WTC11 (cell line): Measurements from ENCODE around the gene KAZN. TPM values are rescaled to one million over a fixed set of nuclear protein-coding genes. Genes with fewer than 3 reads are reported as not detected.

Source experiments
- ATAC-seq: fragments of 200-7000 bp; cut with Tn5 transposase; 2 replicates; pipeline ENCODE4 v1.10.0; 2021; ENCODE audit warnings: mild to moderate bottlenecking, moderate library complexity
- CTCF ChIA-PET: fragments of 300-600 bp; sonication (Branson Sonifier 250); formaldehyde crosslinking; loops from one replicate; lab custom pipeline; 2021; ENCODE audit warnings: antibody characterized with exemption; lab: Charles Lee
- POLR2A ChIA-PET: fragments of 350-600 bp; sonication (Branson Sonifier 250); formaldehyde crosslinking; loops from one replicate; lab custom pipeline; 2021; ENCODE audit warnings: antibody characterized with exemption; lab: Charles Lee
- DNase-seq: peaks from one replicate; pipeline ENCODE4 v3.0.0; 2021; ENCODE audit warnings: low spot score
- H3K27ac Mint-ChIP-seq: 2 replicates; pipeline ENCODE4 v1.8.0; 2021; ENCODE audit warnings: mixed read lengths
- H3K27me3 Mint-ChIP-seq: 2 replicates; pipeline ENCODE4 v1.8.0; 2021; ENCODE audit warnings: low read depth, mild to moderate bottlenecking, moderate library complexity, mixed read lengths
- H3K36me3 Mint-ChIP-seq: 2 replicates; pipeline ENCODE4 v1.8.0; 2021; ENCODE audit warnings: mixed read lengths
- H3K4me1 Mint-ChIP-seq: 2 replicates; pipeline ENCODE4 v1.8.0; 2022; ENCODE audit warnings: mixed read lengths
- H3K4me3 Mint-ChIP-seq: 2 replicates; pipeline ENCODE4 v1.8.0; 2021; ENCODE audit warnings: mild to moderate bottlenecking, moderate library complexity, mixed read lengths
- H3K9me3 Mint-ChIP-seq: 2 replicates; pipeline ENCODE4 v1.8.0; 2021; ENCODE audit warnings: mixed read lengths
- CBFB ChIP-seq: sonication (generic); formaldehyde crosslinking; IDR thresholded peaks from 2 replicates; pipeline ENCODE4 v1.8.1; 2022; ENCODE audit warnings: mild to moderate bottlenecking, low read depth, missing genetic modification reagents
- CREB1 ChIP-seq: sonication (generic); formaldehyde crosslinking; IDR thresholded peaks from 2 replicates; pipeline ENCODE4 v1.8.0; 2023; ENCODE audit warnings: mild to moderate bottlenecking, missing genetic modification reagents
- CREM ChIP-seq: sonication (generic); formaldehyde crosslinking; IDR thresholded peaks from 2 replicates; pipeline ENCODE4 v1.8.1; 2022; ENCODE audit warnings: mild to moderate bottlenecking, missing genetic modification reagents, moderate library complexity
- ESRRA ChIP-seq: sonication (generic); formaldehyde crosslinking; IDR thresholded peaks from 2 replicates; pipeline ENCODE4 v1.8.1; 2022; ENCODE audit warnings: mild to moderate bottlenecking, missing genetic modification reagents, borderline replicate concordance
- KAT7 ChIP-seq: sonication (generic); formaldehyde crosslinking; IDR thresholded peaks from 2 replicates; pipeline ENCODE4 v1.8.1; 2023; ENCODE audit warnings: missing genetic modification reagents, mild to moderate bottlenecking, borderline replicate concordance
- NFATC4 ChIP-seq: fragments of 250-450 bp; sonication (Bioruptor Pico); IDR thresholded peaks from 2 replicates; pipeline ENCODE4 v1.9.0; 2021; ENCODE audit warnings: mild to moderate bottlenecking
- NR1H2 ChIP-seq: sonication (generic); formaldehyde crosslinking; IDR thresholded peaks from 2 replicates; pipeline ENCODE4 v1.9.0; 2021; ENCODE audit warnings: mild to moderate bottlenecking, moderate library complexity, missing genetic modification reagents
- RELA ChIP-seq: sonication (generic); formaldehyde crosslinking; IDR thresholded peaks from 2 replicates; pipeline ENCODE4 v1.8.1; 2022; ENCODE audit warnings: missing genetic modification reagents, mild to moderate bottlenecking, borderline replicate concordance
- RORB ChIP-seq: fragments of 250-450 bp; sonication (Bioruptor Pico); IDR thresholded peaks from 2 replicates; pipeline ENCODE4 v1.9.0; 2021; ENCODE audit warnings: mild to moderate bottlenecking
- SOX15 ChIP-seq: fragments of 250-450 bp; sonication (Bioruptor Pico); IDR thresholded peaks from 2 replicates; pipeline ENCODE4 v1.9.0; 2021; ENCODE audit warnings: mild to moderate bottlenecking
- SP1 ChIP-seq: sonication (generic); formaldehyde crosslinking; conservative IDR thresholded peaks from 2 replicates; pipeline ENCODE4 v1.8.1; 2022; ENCODE audit warnings: missing genetic modification reagents
- ZBTB21 ChIP-seq: sonication (generic); formaldehyde crosslinking; IDR thresholded peaks from 2 replicates; pipeline ENCODE4 v1.8.1; 2023; ENCODE audit warnings: mild to moderate bottlenecking, missing genetic modification reagents, borderline replicate concordance
- ZNF263 ChIP-seq: sonication (generic); formaldehyde crosslinking; IDR thresholded peaks from 2 replicates; pipeline ENCODE4 v1.8.1; 2022; ENCODE audit warnings: low read depth, mild to moderate bottlenecking, moderate library complexity, missing genetic modification reagents
- ZNF396 ChIP-seq: fragments of 250-450 bp; sonication (Bioruptor Pico); IDR thresholded peaks from 2 replicates; pipeline ENCODE4 v1.8.0; 2021; ENCODE audit warnings: mild to moderate bottlenecking, moderate library complexity, borderline replicate concordance
- ZNF423 ChIP-seq: fragments of 250-450 bp; sonication (Bioruptor Pico); IDR thresholded peaks from 2 replicates; pipeline ENCODE4 v2.1.2; 2022; ENCODE audit warnings: mild to moderate bottlenecking, moderate library complexity
- ZNF671 ChIP-seq: fragments of 250-450 bp; sonication (Bioruptor Pico); IDR thresholded peaks from 2 replicates; pipeline ENCODE4 v1.8.0; 2021; ENCODE audit warnings: mild to moderate bottlenecking
- total RNA-seq: library from RNA; stranded (reverse); gene quantifications from 3 replicates; pipeline ENCODE4 v1.2.3, GENCODE V29; 2021
- TF ChIP-seq, protein P1 (sequence below): sonication (generic); formaldehyde crosslinking; IDR thresholded peaks from 2 replicates; pipeline ENCODE4 v1.8.1; 2023; ENCODE audit warnings: mild to moderate bottlenecking, missing genetic modification reagents, moderate library complexity
- TF ChIP-seq, protein P2 (sequence below): sonication (generic); formaldehyde crosslinking; IDR thresholded peaks from 2 replicates; pipeline ENCODE4 v1.8.1; 2022; ENCODE audit warnings: mild to moderate bottlenecking, moderate library complexity, missing genetic modification reagents
- TF ChIP-seq, protein P3 (sequence below): fragments of 250-450 bp; sonication (Bioruptor Pico); IDR thresholded peaks from 2 replicates; pipeline ENCODE4 v1.9.0; 2021; ENCODE audit warnings: mild to moderate bottlenecking, borderline replicate concordance
- TF ChIP-seq, protein P4 (sequence below): sonication (generic); formaldehyde crosslinking; IDR thresholded peaks from 2 replicates; pipeline ENCODE4 v1.8.1; 2023; ENCODE audit warnings: mild to moderate bottlenecking, missing genetic modification reagents
- TF ChIP-seq, protein P5 (sequence below): sonication (generic); formaldehyde crosslinking; IDR thresholded peaks from 2 replicates; pipeline ENCODE4 v1.8.0; 2023; ENCODE audit warnings: missing genetic modification reagents, mild to moderate bottlenecking, borderline replicate concordance

KAZN gene
- total RNA-seq, 1 experiment from 2014 or later, result 19.9 TPM

DNA sequence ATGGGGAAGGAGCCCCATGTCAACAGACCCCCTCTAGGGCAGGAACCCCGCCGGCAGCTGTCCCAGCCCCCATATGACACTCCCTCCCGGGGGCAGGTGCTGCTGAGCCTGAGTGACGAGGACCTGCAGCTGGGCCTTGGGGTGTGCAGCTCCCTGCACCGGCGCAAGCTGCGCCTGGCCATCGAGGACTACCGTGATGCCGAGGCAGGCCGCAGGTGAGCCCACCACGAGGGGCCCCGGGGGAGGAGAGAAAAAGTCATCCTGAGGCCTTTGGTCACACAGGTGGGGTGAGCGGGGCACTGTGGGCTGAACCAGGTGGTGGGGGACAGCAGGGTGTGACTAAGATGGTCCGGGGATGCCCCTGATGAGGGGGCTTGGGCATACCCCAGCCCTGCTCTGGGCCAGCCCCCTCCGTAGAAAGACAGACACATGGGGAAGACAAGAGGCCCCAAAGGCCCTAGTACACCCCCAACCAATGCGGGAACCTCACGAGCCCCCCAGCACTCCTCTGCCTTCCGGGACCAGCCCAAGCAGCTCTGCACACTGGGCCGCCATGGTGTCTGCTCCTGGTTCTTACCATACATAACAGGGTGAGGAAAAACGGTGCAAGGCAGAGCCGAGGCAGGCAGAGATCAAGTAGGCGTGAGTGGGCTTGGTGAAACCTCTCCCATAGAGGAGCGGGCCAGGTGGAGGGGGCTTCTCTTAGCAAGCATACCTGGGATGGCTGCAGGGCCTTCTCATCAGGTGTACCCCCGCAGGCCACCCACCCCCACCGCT, 496.4 kb downstream of the KAZN start:
- CTCF ChIA-PET, result interaction anchor here (0.9 kb wide), 1 partner anchor 48 kb away, joined by 3 read pairs; no protein-coding TSS in a partner anchor
- Mint-ChIP-seq H3K4me1 (peaks cover 36% of the 10 kb centered on the region), H3K36me3 (no peaks in the 10 kb centered on the region), H3K9me3 (no peaks in the 10 kb centered on the region), H3K4me3 (no peak overlapping the region), H3K27ac (no peak overlapping the region), H3K27me3 (peaks cover 2% of the 10 kb centered on the region)
- TF ChIP-seq ZNF263 (CRISPR knock-in tag) (no peak), ZNF396 (no peak), KAT7 (CRISPR knock-in tag) (no peak), NR1H2 (CRISPR knock-in tag) (no peak), ZNF423 (no peak), ZBTB21 (CRISPR knock-in tag) (no peak), CBFB (CRISPR knock-in tag) (no peak), CREB1 (CRISPR knock-in tag) (no peak), SP1 (no peak), SOX15 (no peak), ZNF671 (CRISPR knock-in tag) (no peak), RELA (CRISPR knock-in tag) (no peak)
- TF ChIP-seq, protein P1, sequence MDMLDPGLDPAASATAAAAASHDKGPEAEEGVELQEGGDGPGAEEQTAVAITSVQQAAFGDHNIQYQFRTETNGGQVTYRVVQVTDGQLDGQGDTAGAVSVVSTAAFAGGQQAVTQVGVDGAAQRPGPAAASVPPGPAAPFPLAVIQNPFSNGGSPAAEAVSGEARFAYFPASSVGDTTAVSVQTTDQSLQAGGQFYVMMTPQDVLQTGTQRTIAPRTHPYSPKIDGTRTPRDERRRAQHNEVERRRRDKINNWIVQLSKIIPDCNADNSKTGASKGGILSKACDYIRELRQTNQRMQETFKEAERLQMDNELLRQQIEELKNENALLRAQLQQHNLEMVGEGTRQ (CRISPR knock-in tag), result no peak
- POLR2A ChIA-PET, result no interaction called here
- ATAC-seq (no peak), DNase-seq (no peak)

DNA sequence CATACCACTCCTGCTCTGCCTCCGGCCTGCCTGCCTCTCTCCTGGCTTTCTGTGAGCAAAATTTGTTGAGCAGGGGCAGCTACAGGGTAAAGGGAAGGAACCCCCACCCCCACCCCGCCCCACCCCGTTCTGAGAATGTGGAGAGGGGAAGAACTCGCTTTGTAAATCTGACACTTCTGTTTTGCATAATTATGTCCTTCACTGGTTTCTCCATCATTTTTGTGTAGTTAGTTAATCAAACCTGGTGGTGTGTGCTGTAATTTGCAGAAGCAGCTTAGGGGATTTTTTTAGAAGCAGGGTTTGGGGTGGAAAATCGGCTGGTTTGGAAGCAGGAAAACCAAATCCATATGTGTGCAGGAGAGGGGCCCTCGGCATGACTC, 497.0 kb downstream of the KAZN start:
- POLR2A ChIA-PET, result no interaction called here
- Mint-ChIP-seq H3K9me3 (no peaks in the 10 kb centered on the region), H3K27ac (no peak overlapping the region), H3K27me3 (peaks cover 7% of the 10 kb centered on the region), H3K4me3 (no peak overlapping the region), H3K4me1 (peaks cover 36% of the 10 kb centered on the region), H3K36me3 (no peaks in the 10 kb centered on the region)
- no peak for TF ChIP-seq SOX15
- TF ChIP-seq, protein P2, sequence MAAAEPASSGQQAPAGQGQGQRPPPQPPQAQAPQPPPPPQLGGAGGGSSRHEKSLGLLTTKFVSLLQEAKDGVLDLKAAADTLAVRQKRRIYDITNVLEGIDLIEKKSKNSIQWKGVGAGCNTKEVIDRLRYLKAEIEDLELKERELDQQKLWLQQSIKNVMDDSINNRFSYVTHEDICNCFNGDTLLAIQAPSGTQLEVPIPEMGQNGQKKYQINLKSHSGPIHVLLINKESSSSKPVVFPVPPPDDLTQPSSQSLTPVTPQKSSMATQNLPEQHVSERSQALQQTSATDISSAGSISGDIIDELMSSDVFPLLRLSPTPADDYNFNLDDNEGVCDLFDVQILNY (CRISPR knock-in tag), result no peak
- no peak for ATAC-seq
- no peak for DNase-seq
- CTCF ChIA-PET, result no interaction called here

DNA sequence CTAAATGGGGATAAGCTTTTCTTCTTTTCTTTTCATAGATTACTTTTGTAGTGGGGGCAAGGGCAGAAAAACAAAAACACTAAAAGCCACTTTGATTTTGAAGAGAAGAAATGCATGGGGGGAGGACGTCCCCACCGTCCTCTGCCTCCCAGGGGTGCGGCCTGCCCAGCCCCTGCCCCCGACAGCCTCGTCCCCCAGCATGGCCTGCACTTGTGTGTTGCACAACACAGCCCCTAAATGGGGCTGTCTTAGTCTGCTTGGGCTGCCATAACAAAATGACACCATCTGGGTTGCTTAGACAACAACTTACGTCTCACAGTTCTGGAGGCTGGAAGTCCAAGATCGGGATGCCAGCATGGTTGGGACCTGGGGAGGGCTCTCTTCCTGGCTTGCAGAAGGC, 497.8 kb downstream of the KAZN start:
- Mint-ChIP-seq H3K4me3 (no peak overlapping the region), H3K27ac (no peak overlapping the region), H3K36me3 (no peaks in the 10 kb centered on the region), H3K27me3 (peaks cover 14% of the 10 kb centered on the region), H3K4me1 (peaks cover 33% of the 10 kb centered on the region), H3K9me3 (no peaks in the 10 kb centered on the region)
- DNase-seq (no peak), ATAC-seq (no peak)
- CTCF ChIA-PET, result no interaction called here
- POLR2A ChIA-PET, result no interaction called here
- TF ChIP-seq NFATC4 (CRISPR knock-in tag) (no peak), ESRRA (CRISPR knock-in tag) (no peak), CREM (CRISPR knock-in tag) (no peak), RORB (no peak), ZNF263 (CRISPR knock-in tag) (no peak)
- TF ChIP-seq, protein P3, sequence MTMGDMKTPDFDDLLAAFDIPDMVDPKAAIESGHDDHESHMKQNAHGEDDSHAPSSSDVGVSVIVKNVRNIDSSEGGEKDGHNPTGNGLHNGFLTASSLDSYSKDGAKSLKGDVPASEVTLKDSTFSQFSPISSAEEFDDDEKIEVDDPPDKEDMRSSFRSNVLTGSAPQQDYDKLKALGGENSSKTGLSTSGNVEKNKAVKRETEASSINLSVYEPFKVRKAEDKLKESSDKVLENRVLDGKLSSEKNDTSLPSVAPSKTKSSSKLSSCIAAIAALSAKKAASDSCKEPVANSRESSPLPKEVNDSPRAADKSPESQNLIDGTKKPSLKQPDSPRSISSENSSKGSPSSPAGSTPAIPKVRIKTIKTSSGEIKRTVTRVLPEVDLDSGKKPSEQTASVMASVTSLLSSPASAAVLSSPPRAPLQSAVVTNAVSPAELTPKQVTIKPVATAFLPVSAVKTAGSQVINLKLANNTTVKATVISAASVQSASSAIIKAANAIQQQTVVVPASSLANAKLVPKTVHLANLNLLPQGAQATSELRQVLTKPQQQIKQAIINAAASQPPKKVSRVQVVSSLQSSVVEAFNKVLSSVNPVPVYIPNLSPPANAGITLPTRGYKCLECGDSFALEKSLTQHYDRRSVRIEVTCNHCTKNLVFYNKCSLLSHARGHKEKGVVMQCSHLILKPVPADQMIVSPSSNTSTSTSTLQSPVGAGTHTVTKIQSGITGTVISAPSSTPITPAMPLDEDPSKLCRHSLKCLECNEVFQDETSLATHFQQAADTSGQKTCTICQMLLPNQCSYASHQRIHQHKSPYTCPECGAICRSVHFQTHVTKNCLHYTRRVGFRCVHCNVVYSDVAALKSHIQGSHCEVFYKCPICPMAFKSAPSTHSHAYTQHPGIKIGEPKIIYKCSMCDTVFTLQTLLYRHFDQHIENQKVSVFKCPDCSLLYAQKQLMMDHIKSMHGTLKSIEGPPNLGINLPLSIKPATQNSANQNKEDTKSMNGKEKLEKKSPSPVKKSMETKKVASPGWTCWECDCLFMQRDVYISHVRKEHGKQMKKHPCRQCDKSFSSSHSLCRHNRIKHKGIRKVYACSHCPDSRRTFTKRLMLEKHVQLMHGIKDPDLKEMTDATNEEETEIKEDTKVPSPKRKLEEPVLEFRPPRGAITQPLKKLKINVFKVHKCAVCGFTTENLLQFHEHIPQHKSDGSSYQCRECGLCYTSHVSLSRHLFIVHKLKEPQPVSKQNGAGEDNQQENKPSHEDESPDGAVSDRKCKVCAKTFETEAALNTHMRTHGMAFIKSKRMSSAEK, result no peak
- TF ChIP-seq, protein P4, sequence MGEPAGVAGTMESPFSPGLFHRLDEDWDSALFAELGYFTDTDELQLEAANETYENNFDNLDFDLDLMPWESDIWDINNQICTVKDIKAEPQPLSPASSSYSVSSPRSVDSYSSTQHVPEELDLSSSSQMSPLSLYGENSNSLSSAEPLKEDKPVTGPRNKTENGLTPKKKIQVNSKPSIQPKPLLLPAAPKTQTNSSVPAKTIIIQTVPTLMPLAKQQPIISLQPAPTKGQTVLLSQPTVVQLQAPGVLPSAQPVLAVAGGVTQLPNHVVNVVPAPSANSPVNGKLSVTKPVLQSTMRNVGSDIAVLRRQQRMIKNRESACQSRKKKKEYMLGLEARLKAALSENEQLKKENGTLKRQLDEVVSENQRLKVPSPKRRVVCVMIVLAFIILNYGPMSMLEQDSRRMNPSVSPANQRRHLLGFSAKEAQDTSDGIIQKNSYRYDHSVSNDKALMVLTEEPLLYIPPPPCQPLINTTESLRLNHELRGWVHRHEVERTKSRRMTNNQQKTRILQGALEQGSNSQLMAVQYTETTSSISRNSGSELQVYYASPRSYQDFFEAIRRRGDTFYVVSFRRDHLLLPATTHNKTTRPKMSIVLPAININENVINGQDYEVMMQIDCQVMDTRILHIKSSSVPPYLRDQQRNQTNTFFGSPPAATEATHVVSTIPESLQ, result no peak
- TF ChIP-seq, protein P5, sequence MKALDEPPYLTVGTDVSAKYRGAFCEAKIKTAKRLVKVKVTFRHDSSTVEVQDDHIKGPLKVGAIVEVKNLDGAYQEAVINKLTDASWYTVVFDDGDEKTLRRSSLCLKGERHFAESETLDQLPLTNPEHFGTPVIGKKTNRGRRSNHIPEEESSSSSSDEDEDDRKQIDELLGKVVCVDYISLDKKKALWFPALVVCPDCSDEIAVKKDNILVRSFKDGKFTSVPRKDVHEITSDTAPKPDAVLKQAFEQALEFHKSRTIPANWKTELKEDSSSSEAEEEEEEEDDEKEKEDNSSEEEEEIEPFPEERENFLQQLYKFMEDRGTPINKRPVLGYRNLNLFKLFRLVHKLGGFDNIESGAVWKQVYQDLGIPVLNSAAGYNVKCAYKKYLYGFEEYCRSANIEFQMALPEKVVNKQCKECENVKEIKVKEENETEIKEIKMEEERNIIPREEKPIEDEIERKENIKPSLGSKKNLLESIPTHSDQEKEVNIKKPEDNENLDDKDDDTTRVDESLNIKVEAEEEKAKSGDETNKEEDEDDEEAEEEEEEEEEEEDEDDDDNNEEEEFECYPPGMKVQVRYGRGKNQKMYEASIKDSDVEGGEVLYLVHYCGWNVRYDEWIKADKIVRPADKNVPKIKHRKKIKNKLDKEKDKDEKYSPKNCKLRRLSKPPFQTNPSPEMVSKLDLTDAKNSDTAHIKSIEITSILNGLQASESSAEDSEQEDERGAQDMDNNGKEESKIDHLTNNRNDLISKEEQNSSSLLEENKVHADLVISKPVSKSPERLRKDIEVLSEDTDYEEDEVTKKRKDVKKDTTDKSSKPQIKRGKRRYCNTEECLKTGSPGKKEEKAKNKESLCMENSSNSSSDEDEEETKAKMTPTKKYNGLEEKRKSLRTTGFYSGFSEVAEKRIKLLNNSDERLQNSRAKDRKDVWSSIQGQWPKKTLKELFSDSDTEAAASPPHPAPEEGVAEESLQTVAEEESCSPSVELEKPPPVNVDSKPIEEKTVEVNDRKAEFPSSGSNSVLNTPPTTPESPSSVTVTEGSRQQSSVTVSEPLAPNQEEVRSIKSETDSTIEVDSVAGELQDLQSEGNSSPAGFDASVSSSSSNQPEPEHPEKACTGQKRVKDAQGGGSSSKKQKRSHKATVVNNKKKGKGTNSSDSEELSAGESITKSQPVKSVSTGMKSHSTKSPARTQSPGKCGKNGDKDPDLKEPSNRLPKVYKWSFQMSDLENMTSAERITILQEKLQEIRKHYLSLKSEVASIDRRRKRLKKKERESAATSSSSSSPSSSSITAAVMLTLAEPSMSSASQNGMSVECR, result no peak
